ENCODE measurements around the gene EEF1A2.
"Not testable (repeated sequence)": the region's sequence is repeated elsewhere in the genome, so short reads cannot be mapped to it uniquely, and the experiment has no call there.

Gene EEF1A2

GRCh38 chr20:63520504-63520933, 21.6 kb upstream of the EEF1A2 start, which contains the start of gene PPDPF:
Gene PPDPF (plus strand): TSS chr20:63520765. CDS start chr20:63521309, 544 bp downstream.
- DNase-seq (ENCODE audit: low spot score), result peak; percentile 97

- DNase-seq (ENCODE audit: low spot score), result peak; percentile 92
Observed at GRCh38 chr20:63519668-63520503, 21.0 kb upstream of the EEF1A2 start.

GRCh38 chr20:63518946-63519667, 20.2 kb upstream of the EEF1A2 start:
- DNase-seq (ENCODE audit: low spot score), result no peak

- no peak for DNase-seq (ENCODE audit: low spot score)
Observed at GRCh38 chr20:63518351-63518861, 19.5 kb upstream of the EEF1A2 start.

- DNase-seq (ENCODE audit: low spot score), result no peak
Observed at GRCh38 chr20:63517376-63518309, 18.8 kb upstream of the EEF1A2 start.

- not testable (repeated sequence) for DNase-seq (ENCODE audit: low spot score)
Observed at GRCh38 chr20:63514520-63514919, 15.6 kb upstream of the EEF1A2 start.

- no peak for DNase-seq (ENCODE audit: low spot score)
Observed at GRCh38 chr20:63513207-63513606, 14.3 kb upstream of the EEF1A2 start.

- DNase-seq (ENCODE audit: low spot score), result no peak
Observed at GRCh38 chr20:63509088-63509564, 10.2 kb upstream of the EEF1A2 start.

- no peak for DNase-seq (ENCODE audit: low spot score)
Observed at GRCh38 chr20:63508072-63508768, 9.3 kb upstream of the EEF1A2 start.

- no peak for DNase-seq (ENCODE audit: low spot score)
Observed at GRCh38 chr20:63507083-63507743, 8.3 kb upstream of the EEF1A2 start.

GRCh38 chr20:63505723-63506122, 6.8 kb upstream of the EEF1A2 start:
- no peak for DNase-seq (ENCODE audit: low spot score)

- DNase-seq (ENCODE audit: low spot score), result no peak
Observed at GRCh38 chr20:63505281-63505680, 6.4 kb upstream of the EEF1A2 start.

GRCh38 chr20:63504642-63505041, 5.8 kb upstream of the EEF1A2 start:
- no peak for DNase-seq (ENCODE audit: low spot score)

- DNase-seq (ENCODE audit: low spot score), result no peak
Observed at GRCh38 chr20:63503524-63503923, 4.6 kb upstream of the EEF1A2 start.

GRCh38 chr20:63502671-63503172, 3.8 kb upstream of the EEF1A2 start:
- DNase-seq (ENCODE audit: low spot score), result no peak

- DNase-seq (ENCODE audit: low spot score), result no peak
Observed at GRCh38 chr20:63501818-63502670, 3.2 kb upstream of the EEF1A2 start.

GRCh38 chr20:63500902-63501817, 2.3 kb upstream of the EEF1A2 start:
- DNase-seq (ENCODE audit: low spot score), result no peak

Measured in HuH-7 (cell line).